ENCODE measurements around the gene CDH10. TPM values are rescaled to one million over a fixed set of nuclear protein-coding genes. Genes with fewer than 3 reads are reported as not detected.

Gene CDH10
- total and polyA plus RNA-seq, 2 of the 4 experiments (the other 2 are of a cell fraction) = 0.18 to 0.21 TPM

GRCh38 chr5:24693609-24694008 is 48.8 kb upstream of the CDH10 start:
- no TSS peak for BruUV-seq (replicated peaks)
- no peak overlapping the region for H3K23ac ChIP-seq (ENCODE audit: low read depth, low read length)
- ATAC-seq (ENCODE audit: low read depth) (no peak), DNase-seq (no peak)
- no peak overlapping the region for H3K4ac ChIP-seq (ENCODE audit: low read depth, low read length)
- H3K79me1 ChIP-seq (ENCODE audit: low read depth in 1 of 2, low read length in 2 of 2) = no peaks in the 10 kb centered on the region
- no peaks in the 10 kb centered on the region for H3K9me1 ChIP-seq (ENCODE audit: insufficient read depth, low read length)
- no peak overlapping the region for H2AK5ac ChIP-seq (ENCODE audit: low read depth, low read length)
- no peak for TF ChIP-seq CEBPB (IDR thresholded peaks at IDR 0.05; ENCODE audit: low read depth, low read length)
- TF ChIP-seq NFE2L2 (IDR thresholded peaks at IDR 0.05; ENCODE audit: low read depth, low read length) = no peak
- no peak for TF ChIP-seq RAD21 (IDR thresholded peaks at IDR 0.05; ENCODE audit: low read length)
- TF ChIP-seq FOS (IDR thresholded peaks at IDR 0.05; ENCODE audit: low read depth, low read length) = no peak
- ChIA-PET CTCF (no interaction called here), POLR2A (ENCODE audit: unreplicated experiment) (no interaction called here)
- no peaks in the 10 kb centered on the region for H3K36me3 ChIP-seq (ENCODE audit: control insufficient read depth, insufficient read depth, low read length)
- H2BK5ac ChIP-seq (ENCODE audit: low read depth, low read length, poor library complexity, severe bottlenecking) = no peak overlapping the region
- no peak overlapping the region for H3K18ac ChIP-seq (ENCODE audit: low read depth, low read length)
- no peak overlapping the region for H4K91ac ChIP-seq (ENCODE audit: insufficient read depth, low read depth, low read length)
- no peak overlapping the region for H3K4me2 ChIP-seq (ENCODE audit: low read depth, low read length)
- dilution Hi-C loops (cut with HindIII; ENCODE audit: low sequenced_read_pairs, unreplicated experiment) = no loop called here
- no peak overlapping the region for H4K5ac ChIP-seq (ENCODE audit: low read depth, low read length)
- no peak overlapping the region for H3K27ac ChIP-seq (ENCODE audit: insufficient read depth, low read length)
- no peak overlapping the region for H4K8ac ChIP-seq (ENCODE audit: low read depth in 2 of 2, low read length in 2 of 2)
- no peak overlapping the region for H2BK20ac ChIP-seq (ENCODE audit: low read depth, low read length)
- H4K20me1 ChIP-seq (ENCODE audit: insufficient read depth, low read length) = no peaks in the 10 kb centered on the region
- H2AK9ac ChIP-seq (replicated peaks; ENCODE audit: low read depth, low read length, poor library complexity) = no peak overlapping the region
- no peak overlapping the region for H2BK15ac ChIP-seq (ENCODE audit: low read depth, low read length)
- intact Hi-C loops (cut with micrococcal nuclease) = no loop called here
- no peak overlapping the region for H3K4me3 ChIP-seq (ENCODE audit: insufficient read depth, low read depth, low read length)
- no peak overlapping the region for H3K56ac ChIP-seq (ENCODE audit: extremely low read depth, insufficient read depth, low read length)
- peaks cover 3% of the 10 kb centered on the region; the same call in 1 of the 2 replicates for H3K9me3 ChIP-seq (ENCODE audit: control insufficient read depth, insufficient read depth, low read length)
- H3K9ac ChIP-seq (ENCODE audit: low read depth, low read length) = no peak overlapping the region
- H3K4me1 ChIP-seq (ENCODE audit: control insufficient read depth, insufficient read depth, low read length) = no peaks in the 10 kb centered on the region
- no peak overlapping the region for H3K14ac ChIP-seq (replicated peaks; ENCODE audit: low read depth, low read length)
- in situ Hi-C loops (cut with MboI; ENCODE audit: low sequenced_read_pairs) = no loop called here
- H2BK120ac ChIP-seq (ENCODE audit: low read depth, low read length) = no peak overlapping the region
- no peak overlapping the region for H2AFZ ChIP-seq (replicated peaks; ENCODE audit: low read length, poor library complexity)
- no peaks in the 10 kb centered on the region for H3K27me3 ChIP-seq (ENCODE audit: control insufficient read depth, insufficient read depth, low read length)

Data from IMR-90 (cell line).